Activated T-helper 9 cell treated with anti-CD3 and anti-CD28 coated beads, Interleukin-2, amount 50 U/mL, for 16 hours (primary cell): Measurements from ENCODE around the gene CATSPERD.

Experiments used
- DNase-seq: peaks from one replicate; pipeline ENCODE4 v3.0.0-alpha.2; 2020; ENCODE audit warnings: low read depth

The CATSPERD gene

GRCh38 chr19:5827342-5827890 is 107.0 kb downstream of the CATSPERD start:
- no peak for DNase-seq

GRCh38 chr19:5827891-5828660 is 107.6 kb downstream of the CATSPERD start:
- DNase-seq = peak; percentile 97
